Body of pancreas (tissue), 4 donors: Measurements from ENCODE around the gene KDELR3.

ENCODE experiments used
- POLR2A ChIP-seq, 3 donors: fragments of 450-650 bp; IDR thresholded peaks; one replicate each; pipeline ENCODE4 v1.6.1; 2016; ENCODE audit warnings: antibody characterized with exemption in 3 of 3, mild to moderate bottlenecking in 2 of 3
- TF ChIP-seq, protein P1 (sequence below), 7 experiments: fragments of 450-650 bp in 4 of 7; fragments of 200-600 bp in 3 of 7; sonication (generic) in 3 of 7; IDR thresholded peaks; one replicate each; pipeline ENCODE4 v1.5.1; 2016 to 2019; ENCODE audit warnings: antibody characterized with exemption in 7 of 7

DNA sequence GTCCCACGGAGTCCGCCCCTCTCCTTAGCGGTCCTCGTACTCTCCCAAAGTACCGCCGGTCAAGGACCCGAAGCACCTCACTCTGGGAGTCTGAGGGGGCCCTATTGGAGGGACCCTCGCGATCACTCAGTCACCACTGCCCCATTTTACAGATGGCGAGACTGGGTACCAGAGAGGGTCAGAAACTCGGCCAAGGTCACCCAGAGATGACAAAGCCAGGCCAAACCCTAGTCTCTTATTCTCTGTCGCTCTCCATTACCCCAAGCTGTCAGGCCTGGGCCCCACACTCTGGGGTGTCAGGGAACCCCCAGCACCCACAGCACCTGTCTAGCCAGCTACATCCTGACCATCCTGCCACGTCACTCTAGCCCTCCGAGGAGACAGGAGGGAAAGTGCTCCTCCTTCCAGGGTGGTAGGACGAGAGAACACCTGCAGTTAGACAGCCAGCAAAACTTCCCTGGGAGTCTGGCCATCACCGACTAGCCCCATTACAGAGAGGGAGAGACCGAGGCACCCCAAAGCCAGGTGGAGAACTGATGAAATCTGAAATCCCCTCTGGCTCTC lies 11.5 kb upstream of the KDELR3 start:
- TF ChIP-seq, protein P1, sequence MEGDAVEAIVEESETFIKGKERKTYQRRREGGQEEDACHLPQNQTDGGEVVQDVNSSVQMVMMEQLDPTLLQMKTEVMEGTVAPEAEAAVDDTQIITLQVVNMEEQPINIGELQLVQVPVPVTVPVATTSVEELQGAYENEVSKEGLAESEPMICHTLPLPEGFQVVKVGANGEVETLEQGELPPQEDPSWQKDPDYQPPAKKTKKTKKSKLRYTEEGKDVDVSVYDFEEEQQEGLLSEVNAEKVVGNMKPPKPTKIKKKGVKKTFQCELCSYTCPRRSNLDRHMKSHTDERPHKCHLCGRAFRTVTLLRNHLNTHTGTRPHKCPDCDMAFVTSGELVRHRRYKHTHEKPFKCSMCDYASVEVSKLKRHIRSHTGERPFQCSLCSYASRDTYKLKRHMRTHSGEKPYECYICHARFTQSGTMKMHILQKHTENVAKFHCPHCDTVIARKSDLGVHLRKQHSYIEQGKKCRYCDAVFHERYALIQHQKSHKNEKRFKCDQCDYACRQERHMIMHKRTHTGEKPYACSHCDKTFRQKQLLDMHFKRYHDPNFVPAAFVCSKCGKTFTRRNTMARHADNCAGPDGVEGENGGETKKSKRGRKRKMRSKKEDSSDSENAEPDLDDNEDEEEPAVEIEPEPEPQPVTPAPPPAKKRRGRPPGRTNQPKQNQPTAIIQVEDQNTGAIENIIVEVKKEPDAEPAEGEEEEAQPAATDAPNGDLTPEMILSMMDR (IDR thresholded peaks at IDR 0.05): no peak
- no peak for TF ChIP-seq POLR2A (IDR thresholded peaks at IDR 0.05)
